ENCODE results near the gene MLEC.

- no peak for TF ChIP-seq EZH2 (optimal IDR thresholded peaks at IDR 0.05; ENCODE audit: low read depth, low read length)
- TF ChIP-seq CTCF (IDR thresholded peaks at IDR 0.05; ENCODE audit: low read length) = no peak
- TF ChIP-seq EZH2phosphoT487 (IDR thresholded peaks at IDR 0.05; ENCODE audit: low read length) = no peak
Observed at GRCh38 chr12:120740871-120741270, 53.9 kb downstream of the MLEC start.
